Uterus (tissue), 2 donors: ENCODE measurements around the gene CDC26.

Experiments
- POLR2A ChIP-seq, 2 donors: fragments of 450-650 bp; IDR thresholded peaks; one replicate each; pipeline ENCODE4 v1.6.1; 2016; ENCODE audit warnings: antibody characterized with exemption in 2 of 2, mild to moderate bottlenecking in 1 of 2, moderate library complexity in 1 of 2
- TF ChIP-seq, protein P1 (sequence below), 4 experiments: fragments of 200-600 bp in 2 of 4; fragments of 450-650 bp in 2 of 4; sonication (generic) in 2 of 4; IDR thresholded peaks; one replicate each; pipeline ENCODE4 v1.5.1; 2016 to 2019; ENCODE audit warnings: antibody characterized with exemption in 4 of 4, mild to moderate bottlenecking in 2 of 4, moderate library complexity in 1 of 4

- TF ChIP-seq, protein P1, sequence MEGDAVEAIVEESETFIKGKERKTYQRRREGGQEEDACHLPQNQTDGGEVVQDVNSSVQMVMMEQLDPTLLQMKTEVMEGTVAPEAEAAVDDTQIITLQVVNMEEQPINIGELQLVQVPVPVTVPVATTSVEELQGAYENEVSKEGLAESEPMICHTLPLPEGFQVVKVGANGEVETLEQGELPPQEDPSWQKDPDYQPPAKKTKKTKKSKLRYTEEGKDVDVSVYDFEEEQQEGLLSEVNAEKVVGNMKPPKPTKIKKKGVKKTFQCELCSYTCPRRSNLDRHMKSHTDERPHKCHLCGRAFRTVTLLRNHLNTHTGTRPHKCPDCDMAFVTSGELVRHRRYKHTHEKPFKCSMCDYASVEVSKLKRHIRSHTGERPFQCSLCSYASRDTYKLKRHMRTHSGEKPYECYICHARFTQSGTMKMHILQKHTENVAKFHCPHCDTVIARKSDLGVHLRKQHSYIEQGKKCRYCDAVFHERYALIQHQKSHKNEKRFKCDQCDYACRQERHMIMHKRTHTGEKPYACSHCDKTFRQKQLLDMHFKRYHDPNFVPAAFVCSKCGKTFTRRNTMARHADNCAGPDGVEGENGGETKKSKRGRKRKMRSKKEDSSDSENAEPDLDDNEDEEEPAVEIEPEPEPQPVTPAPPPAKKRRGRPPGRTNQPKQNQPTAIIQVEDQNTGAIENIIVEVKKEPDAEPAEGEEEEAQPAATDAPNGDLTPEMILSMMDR (IDR thresholded peaks at IDR 0.05), result no peak
- no peak for TF ChIP-seq POLR2A (IDR thresholded peaks at IDR 0.05)
Measured at GRCh38 chr9:113298924-113299770, 23.8 kb upstream of the CDC26 start.
